ENCODE measurements around the gene DOLPP1.

DOLPP1 gene

DNA sequence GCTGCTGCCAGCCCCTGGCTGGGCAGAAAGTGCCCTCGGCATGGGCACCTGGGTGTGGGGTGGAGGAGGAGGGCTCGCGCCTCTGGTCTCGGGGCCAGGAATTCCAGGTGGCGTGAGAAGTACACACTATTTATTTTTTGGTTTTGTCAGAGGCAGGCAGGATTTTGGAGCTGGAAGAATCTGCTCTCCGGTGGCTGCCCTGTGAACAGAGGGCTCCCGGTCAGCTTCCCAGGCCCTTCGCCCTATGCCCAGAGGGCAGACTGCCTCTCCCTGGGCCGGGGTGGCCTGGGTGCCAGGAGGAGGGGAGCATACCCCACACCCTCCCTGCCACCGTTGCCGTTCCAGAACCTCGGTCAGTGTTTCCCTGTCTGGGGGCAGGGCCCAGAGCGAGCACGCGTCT, 8.3 kb downstream of the DOLPP1 start:
- in situ Hi-C loops (cut with HindIII; ENCODE audit: low sequenced_read_pairs): loop anchor here (10.0 kb wide), 2 partner anchors 104 to 504 kb away; no protein-coding TSS in a partner anchor

DNA sequence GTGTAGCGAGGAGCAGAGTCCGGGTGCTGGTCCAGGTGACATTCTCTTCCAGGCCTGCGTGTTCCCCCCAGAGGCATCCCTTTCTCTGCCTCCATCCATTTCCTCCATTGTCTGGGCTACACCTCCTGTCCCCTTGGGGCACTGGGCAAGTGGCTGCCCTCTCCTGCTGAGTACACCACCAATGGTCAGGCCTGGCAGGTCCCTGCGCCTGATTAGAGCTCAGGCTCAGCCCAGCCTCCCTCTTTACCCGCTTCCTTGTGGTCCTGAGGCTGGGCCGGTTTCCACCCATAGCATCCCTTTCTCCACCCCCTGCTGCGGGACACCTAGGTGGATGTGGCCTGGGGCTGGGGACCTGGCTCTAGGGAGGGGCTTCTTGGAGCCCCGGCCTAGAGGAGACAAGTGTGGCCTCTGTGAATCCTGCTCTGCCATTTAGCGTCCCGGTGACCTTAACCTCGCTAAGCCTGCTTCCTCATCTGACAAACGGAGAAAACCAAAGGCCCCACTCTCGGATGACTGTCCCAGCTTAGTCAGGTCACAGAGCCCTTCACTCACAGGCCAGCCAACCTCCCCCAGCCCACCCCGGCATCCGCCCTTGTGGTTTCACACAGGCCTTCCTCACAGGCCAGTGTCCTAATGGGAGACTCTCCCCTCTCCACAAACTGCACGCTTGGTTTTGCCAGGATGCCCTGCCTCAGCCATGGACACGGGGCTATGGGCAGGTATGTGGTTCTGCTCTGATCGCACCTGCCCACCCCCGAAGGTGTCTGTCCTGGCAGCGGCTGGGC, 12.9 kb downstream of the DOLPP1 start:
- in situ Hi-C loops (cut with HindIII; ENCODE audit: low sequenced_read_pairs): no loop called here

DNA sequence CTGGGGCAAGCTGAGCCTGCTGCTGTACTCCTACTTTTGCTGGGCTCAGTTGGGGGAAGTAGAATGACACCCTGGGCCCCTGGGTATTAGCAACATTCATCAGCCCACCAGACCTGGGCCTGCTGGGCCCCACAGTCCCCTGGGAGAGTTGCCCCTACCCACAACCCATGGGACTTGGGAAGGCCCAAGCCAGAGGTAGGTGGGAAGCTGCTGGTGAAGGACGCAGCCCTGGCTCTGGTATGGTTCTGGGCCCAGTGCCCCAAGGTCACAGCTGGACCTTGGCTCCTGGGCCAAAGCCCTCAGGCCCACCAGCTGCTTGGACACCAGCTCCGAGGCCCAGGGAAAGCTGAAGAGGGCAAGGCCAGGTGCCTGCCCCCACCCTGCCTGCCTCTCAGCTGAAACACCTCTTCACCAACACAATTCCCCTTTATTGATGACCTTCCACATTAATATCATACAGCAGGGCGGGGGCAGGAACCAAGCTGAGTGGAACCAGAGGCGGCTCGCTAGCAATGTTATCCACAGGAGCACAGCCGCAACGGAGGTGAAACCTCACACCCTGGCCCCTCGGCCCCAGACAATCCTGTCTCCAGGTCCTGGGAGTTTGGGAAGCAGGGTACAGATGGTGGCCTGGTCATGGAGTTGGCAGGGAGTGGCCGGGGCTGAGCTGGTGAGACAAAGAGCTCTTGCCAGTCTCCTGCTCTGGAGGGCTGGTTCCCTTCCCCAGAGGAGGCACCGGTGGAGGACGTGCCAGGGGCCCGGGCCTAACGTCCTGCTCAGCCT, 13.7 kb downstream of the DOLPP1 start:
- in situ Hi-C loops (cut with HindIII; ENCODE audit: low sequenced_read_pairs): no loop called here

DNA sequence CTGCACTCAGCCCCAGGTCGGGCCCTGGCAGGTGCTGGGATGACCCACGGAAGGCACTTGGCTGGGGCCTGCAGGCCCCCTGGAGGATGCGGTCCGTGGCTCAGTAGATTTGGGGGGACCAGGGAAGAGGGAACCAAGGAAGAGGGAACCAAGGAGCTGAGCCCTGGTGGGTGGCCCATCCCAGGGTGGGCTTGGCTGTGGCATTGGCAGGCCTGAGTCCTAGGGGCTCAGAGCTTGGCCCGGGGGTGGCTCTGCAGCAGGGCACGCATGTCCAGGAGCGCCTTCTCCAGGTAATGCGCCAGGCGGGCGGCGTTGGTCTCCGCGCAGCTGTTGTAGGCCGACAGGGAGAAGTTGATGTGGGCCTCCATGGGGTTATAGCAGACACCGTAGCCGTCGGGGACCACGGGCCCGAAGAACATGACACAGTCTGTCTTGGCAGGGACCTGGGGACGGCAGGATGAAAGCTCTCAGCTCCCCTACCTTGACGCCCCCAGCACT, 14.3 kb downstream of the DOLPP1 start:
- in situ Hi-C loops (cut with HindIII; ENCODE audit: low sequenced_read_pairs): no loop called here

DNA sequence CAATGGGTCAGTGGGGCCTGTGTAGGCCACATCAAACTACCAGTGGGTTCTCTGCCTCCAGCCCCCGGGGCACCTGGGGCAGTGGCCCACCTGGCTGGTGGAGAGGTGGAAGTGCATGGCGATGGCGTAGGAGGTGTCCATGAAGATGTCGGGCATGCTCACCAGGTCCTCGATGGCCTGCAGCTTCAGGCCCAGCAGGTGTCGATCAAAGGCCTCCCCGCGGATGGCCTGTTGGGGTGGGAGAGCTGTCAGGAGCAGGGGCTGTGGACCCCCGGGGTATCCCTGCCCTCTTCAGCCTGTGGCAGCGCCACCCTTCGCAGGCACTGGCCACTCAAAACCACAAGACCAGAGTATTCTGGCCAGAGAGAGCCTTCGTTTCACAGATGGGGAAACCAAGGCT, 15.0 kb downstream of the DOLPP1 start:
- in situ Hi-C loops (cut with HindIII; ENCODE audit: low sequenced_read_pairs): no loop called here

DNA sequence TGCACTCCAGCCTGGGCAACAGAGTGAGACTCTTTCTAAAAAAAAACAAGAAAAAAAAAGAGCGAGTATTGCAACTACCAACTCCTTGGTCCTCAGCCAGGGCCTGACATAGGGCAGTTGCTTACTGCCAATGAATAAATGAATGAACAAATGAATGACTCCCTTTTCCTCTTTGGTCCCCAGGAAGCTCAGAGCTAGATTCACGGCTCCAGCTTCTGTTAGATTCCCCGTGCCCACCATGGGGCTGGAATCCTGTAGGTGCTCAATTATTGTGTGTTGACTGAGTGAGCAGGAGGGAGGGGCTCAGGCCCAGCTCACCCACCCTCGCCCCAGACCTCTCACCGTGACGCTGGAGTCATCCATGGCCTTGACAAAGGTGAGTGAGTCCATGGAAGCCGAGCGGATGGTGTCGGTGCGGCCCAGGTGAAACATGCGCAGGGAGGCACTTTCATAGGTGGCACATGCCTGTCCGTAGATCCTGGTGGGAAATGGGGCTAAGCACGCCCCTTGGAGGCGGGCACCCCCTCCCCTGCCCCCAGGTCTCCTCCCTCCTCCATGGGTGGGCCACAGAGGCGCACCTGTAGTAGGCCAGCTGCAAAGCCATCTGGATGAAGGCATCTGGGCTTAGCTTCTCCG, 16.9 kb downstream of the DOLPP1 start:
- in situ Hi-C loops (cut with HindIII; ENCODE audit: low sequenced_read_pairs): no loop called here

DNA sequence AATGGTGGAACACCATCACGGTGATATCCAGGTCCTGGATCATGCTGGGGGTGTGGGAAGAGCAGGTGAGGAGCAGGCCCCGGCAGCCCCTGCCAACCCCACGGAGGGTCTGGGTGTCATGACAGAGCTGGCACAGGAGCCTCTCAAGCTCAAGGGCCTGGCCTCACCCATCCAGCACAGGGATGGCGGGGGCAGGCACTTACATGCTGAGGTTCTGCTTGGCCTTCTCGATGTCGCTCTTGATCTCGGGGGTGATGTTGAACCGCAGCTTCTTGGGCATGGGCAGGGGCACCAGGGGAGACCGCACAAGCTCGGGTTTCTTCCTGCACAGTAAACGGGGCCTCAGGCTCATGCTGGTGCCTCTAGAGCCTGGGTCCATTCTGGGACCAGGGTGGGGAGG, 17.4 kb downstream of the DOLPP1 start:
- in situ Hi-C loops (cut with HindIII; ENCODE audit: low sequenced_read_pairs): no loop called here

DNA sequence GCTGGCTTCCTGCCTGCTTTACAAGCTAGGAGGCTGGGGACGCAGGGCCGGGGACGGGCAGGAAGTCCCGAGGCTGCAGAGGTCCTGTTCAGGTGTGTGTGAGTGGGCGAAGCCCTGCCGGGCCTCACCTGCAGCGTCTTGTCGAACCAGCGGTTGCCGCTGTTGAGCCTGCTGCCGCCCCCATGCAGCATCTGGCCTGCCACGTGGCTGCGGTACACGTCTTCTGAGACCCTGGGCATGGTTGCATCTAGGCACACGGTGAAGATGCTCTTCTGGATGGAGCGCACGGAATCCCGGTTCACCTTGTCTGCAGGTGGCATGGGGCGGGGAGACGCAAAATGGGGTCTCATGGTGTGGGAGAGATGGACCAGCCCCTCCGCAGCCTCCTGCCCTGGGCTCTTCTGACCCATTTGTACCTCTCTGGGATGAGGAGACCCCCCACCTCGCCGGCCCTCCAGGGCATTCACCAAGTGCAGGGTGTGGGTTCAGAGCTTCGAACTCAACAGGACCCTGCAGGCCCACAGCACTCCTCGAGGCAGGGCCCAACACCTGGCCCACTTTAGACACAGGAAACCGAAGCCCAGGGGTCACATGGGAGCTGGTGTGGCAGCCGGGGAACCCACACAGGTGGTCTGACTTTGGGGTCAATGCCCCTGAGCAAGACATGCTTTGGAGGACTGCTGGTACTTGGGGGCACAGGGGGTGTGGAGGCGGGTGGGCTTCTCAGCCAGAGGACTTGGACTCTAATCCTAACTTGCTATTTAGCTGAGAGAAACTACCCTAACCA, 19.7 kb downstream of the DOLPP1 start:
- in situ Hi-C loops (cut with HindIII; ENCODE audit: low sequenced_read_pairs): no loop called here

DNA sequence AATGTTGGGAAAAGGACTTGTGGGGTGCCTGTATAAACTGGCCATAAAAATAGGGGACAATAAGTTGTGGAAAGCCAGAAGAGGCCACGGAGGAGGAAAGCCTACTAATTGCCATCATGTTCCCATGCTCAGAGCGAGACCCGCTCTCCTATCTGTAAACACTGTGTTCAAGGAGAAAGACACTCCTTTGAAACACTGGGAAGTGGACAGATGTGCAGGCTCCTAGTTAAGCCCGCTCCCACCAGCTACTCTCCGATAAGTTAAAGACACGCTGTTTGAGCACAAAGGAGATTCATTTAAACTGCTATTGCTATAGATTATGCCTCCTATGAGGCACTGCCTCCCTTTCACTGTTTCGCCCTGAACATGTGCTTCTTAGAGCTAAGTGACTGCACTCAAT, 20.4 kb downstream of the DOLPP1 start:
- in situ Hi-C loops (cut with HindIII; ENCODE audit: low sequenced_read_pairs): no loop called here

DNA sequence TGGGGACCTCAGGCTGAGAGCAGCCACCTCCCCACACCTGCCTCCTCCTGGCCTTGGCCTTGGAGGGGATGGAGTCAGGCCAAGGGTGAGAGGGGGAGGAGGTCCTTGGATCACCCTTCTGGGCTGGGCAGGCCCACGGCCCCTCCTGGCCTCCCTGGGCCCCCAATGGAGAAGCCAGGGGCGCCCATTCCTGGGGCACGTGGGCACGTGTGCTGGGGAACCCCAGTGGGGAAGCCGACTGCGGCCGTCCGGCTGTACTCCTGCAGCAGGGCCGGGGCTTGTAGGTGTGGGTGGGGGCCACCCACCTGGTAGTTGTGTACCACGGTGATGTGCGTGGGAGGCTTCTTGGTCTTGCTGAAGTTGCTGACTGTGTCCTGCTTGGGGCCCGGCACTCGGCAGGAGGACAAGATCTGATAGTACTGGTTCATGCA, 21.2 kb downstream of the DOLPP1 start:
- in situ Hi-C loops (cut with HindIII; ENCODE audit: low sequenced_read_pairs): no loop called here

DNA sequence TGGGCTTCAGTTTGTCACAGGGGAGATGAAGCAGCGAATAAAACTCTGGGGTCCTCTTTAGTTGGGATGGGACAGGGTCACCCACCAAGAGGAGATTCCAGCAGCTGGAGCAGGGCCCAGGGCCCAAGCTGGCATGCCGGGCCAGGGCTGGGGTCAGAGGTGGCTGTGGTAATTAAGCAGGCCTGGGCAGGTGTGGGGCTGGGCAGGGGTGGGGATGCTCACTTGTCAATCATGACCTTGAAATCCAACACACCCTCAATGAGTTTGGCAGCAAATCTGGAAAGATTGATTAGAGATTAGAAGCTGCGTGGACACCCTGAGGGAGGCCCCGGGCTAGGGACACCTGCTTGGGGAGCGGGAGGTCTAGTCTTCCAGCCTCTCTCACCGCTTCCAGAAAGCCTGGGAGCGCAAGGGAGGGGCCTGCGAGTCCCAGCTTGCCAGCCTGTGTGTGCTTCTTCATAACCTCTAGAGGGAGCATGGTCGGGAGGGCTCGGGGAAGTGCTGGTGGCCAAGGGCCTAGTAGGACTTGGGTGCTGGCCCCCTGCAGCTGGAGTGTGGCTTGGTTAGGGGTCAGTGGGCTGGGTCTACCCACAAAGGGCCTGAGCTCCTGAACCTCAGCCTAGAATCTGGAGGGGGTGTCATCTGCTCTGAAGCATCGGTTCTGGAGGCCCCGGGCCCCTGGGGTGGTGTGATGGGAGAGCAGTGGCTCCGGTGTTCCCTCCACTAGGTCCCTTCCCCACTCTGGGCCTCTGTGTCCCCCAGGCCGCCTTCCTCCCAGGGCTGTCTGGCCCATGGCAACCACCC, 22.1 kb downstream of the DOLPP1 start:
- in situ Hi-C loops (cut with HindIII; ENCODE audit: low sequenced_read_pairs): no loop called here

DNA sequence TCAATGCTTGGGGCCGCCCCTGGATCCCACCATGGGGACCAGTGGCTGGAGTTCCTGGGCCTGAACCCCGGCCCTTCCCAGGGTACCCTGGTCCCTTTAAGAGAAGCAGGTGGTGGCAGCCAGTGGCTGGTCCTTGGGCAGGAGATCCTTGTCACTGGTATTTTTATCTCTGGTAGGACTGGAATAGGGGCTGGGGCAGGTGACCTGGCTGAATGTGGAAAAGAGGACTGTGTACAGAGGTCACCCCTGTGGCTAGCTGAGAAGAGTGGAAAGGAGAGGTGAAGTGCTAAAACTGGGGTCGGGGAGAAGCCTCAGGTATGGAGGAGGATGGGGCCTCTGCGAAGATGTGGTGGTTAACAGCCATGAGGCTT, 22.7 kb downstream of the DOLPP1 start:
- in situ Hi-C loops (cut with HindIII; ENCODE audit: low sequenced_read_pairs): no loop called here

DNA sequence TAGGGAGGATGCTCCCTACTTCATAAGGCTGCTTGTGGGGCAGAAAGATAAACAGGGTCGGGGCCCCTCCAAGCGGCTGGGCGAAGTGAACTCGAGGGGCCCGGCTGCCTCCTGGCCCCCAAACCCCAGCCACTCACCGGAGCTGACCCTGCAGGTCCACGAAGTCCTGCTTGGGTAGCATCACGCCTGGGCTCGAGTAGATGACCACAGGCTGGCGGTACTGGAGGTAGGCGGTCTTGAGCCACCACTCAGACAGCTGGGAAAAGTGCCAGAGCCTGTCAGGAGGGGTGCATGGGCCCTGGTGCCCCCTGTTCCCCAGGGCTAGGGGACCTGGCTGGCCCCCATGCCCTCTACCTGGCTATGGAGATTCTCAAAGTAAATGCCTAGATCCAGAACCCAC, 23.1 kb downstream of the DOLPP1 start:
- in situ Hi-C loops (cut with HindIII; ENCODE audit: low sequenced_read_pairs): no loop called here

DNA sequence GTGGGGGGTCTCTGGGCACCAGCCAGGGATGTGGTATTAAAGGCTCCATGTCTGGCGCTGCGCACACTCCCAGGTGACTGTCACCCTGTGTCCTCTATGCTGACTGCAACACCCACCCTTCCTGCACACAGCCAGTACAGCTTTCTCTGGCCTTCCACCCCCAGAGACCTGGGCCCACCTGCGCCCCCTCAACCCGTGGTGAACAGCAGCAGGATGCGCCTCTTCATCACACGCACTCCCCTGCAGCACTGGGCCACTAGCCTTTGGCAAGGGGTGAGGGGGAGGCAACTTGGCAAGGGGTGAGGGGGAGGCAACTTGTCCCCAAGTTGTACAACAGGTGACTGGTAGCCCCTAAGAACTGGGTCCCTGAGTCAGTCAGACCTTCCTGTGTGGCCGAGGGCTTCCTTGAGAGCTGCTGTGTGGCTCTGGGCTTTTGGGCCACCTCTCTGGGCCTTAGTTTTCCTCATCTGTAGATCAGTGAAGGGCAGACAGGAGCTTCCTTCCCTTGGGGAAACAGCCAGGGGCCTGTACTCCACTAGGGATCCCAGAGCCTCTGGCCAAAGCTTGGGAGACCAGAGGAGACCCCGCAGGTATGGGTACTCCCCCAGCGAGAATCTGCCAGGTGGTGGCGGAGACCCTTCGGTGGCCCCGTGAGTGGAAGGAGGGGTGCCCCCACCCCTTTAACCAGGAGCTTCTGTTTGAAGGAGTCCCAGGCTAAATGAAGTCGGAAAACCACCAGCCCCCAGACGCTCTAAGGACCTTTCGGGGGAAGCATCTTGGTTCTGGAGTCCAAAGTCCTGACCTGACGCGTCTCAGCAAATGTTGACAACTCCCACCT, 25.2 kb downstream of the DOLPP1 start:
- in situ Hi-C loops (cut with HindIII; ENCODE audit: low sequenced_read_pairs): no loop called here

DNA sequence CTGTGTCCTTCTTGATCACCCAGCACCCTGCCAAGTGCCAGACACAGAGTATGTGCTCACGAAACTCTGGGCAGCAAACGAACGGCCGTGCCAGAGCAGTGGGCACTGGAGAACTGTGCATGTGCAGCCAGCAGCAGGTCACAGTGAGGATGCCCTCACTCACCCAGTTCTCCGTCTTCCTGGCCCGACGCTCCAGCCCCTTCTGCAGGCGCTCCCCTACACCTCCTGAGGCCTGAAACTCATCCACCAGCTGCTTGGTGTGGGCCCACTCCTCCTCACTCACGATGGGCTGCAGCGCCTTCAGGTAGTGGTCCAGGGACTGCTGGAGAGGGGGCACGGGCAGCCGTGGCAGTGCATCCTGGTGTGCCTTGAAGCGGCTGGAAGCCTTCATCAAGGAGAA, 26.7 kb downstream of the DOLPP1 start:
- in situ Hi-C loops (cut with HindIII; ENCODE audit: low sequenced_read_pairs): no loop called here

DNA sequence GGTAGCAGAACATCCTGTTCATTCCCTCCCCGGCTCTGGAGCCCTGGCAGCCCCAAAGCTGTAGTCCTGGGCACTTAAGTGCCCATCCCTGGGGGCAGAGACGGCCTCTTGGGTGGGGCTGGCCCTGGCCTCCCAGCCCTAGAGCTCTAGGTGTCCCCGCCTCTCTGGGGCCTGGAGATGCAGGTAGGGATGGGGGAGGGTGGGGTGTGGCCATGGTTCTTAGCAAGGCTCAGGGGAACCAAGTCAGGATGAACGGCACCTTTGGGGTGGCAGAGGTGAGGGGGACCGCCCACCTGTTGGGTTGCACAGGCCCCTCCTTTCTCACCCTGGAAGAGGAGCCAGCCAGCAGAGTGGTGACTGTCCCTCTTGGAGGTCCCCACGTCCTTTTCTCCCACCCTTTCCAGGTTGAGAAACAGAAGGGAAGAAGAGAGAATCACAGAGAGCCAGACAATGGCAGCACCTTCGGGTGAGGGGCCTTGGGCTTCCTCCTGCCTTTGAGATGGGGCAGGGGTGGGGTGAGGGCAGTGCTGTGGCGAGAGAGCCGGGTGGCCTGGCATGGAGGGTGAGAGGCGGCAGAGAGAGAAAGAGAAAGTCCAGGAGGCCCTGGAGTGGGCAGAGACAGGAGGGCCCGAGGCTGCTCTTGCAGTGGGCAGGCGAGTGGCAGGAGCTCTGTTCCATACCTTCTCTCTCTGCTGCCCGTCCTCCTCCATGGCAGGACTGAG, 27.3 kb downstream of the DOLPP1 start:
- in situ Hi-C loops (cut with HindIII; ENCODE audit: low sequenced_read_pairs): no loop called here

DNA sequence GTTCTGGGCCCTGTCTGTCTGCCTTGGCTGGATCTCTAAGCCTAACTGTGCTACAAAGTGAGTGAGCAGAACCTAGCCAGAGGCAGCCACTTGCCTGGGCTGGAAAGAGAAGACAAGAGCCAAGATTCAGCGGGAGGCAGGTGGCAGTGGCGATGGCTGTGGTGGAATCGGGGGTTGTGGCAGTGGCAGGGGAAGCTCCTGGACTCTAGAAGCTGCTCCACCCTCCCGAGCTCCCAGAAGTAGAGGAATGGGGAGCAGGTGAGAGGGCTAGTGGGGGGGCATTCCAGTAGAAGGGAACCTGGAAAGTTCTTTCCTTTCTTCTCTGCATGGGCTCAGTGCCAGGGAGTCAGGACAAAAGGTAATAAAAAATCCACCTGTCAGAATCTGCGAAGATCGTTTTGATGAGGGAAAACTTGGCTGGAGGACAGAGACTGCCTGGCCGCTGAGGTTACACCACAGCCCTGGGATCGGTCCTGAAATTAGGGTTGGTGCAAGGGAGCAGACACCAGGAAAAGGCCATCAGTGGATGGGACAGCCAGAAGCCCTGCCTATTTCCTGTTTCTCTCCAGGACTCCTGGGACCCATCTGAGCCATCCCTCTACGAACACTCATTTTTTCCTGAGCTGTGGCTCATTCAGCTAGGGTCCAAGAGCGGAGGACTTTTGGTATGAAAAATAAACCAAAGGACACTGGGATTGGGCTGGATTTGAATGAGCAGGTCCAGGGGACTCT, 28.1 kb downstream of the DOLPP1 start:
- in situ Hi-C loops (cut with HindIII; ENCODE audit: low sequenced_read_pairs): no loop called here

DNA sequence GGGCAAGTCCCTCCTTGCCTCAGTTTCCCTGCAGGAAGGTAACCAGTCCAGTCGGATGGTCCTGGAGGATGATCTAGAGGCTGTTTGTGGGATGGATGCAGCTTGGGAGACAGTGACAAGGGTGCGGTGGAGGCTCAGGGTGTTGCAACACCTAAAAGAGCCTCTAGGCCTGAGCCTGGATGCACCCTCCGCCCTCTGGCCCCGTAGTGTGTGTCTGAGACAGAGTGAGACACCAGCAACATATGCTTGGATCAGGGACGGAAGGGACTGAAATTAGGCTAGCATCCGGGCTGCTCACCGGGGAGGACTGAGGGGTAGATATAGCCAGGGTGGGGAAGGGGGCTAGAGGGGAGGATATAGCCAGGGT, 28.6 kb downstream of the DOLPP1 start:
- in situ Hi-C loops (cut with HindIII; ENCODE audit: low sequenced_read_pairs): no loop called here
